HepG2 (cell line): ENCODE measurements around the gene DDHD1. TPM values are rescaled to one million over a fixed set of nuclear protein-coding genes. Genes with fewer than 3 reads are reported as not detected.

Source experiments
- ATAC-seq: fragments of 200-7000 bp; cut with Tn5 transposase; 3 replicates; pipeline ENCODE4 v1.9.1; 2020; ENCODE audit warnings: mild to moderate bottlenecking, moderate library complexity
- BruUV-seq: library from RNA; stranded (reverse); fragments of 400-500 nt; replicated peaks from 2 replicates; lab custom pipeline; 2021; lab: Mats Ljungman, UMichigan
- CTCF ChIA-PET: fragments of 300-600 bp; formaldehyde crosslinking; extraction: SDS; loops from one replicate; lab custom pipeline; 2021; ENCODE audit warnings: low total read pairs, inconsistent platforms, low intra/inter-chr PET ratio; lab: Yijun Ruan, JAX
- POLR2A ChIA-PET: fragments of 350-600 bp; sonication (Branson Sonifier 250); formaldehyde crosslinking; loops from one replicate; lab custom pipeline; 2020; ENCODE audit warnings: antibody characterized with exemption, inconsistent platforms; lab: Yijun Ruan, JAX
- DNase-seq: peaks from one replicate; pipeline ENCODE4 v3.0.0-alpha.2; 2015; ENCODE audit warnings: low spot score
- FAIRE-seq: peaks from 3 replicates; lab custom pipeline; 2011; peaks lifted over from hg19 to GRCh38; lab: Jason Lieb, UNC
- H2AFZ ChIP-seq: one replicate; pipeline ENCODE4 v1.6.1; 2011; ENCODE audit warnings: low read length, inconsistent platforms
- H3K27ac ChIP-seq: fragments of 300-600 bp; 3 replicates; pipeline ENCODE4 v1.8.0; 2011; ENCODE audit warnings: mixed run types, mild to moderate bottlenecking, mixed read lengths, low read length, inconsistent platforms; ENCODE audit not compliant: insufficient read depth; ENCODE audit errors: extremely low read length
- H3K27me3 ChIP-seq, 2 experiments: fragments of 200-600 bp in 1 of 2; 2 replicates in 1 of 2; 3 replicates in 1 of 2; pipeline versions ENCODE4 v1.6.0 to v1.8.0; 2011; ENCODE audit warnings: low read length in 2 of 2, mild to moderate bottlenecking in 2 of 2, moderate library complexity in 2 of 2, inconsistent platforms in 1 of 2; ENCODE audit not compliant: insufficient read depth in 2 of 2, control insufficient read depth in 1 of 2
- H3K36me3 ChIP-seq, 2 experiments: fragments of 200-600 bp in 1 of 2; replicated peaks in 1 of 2; 2 replicates in 1 of 2; 3 replicates in 1 of 2; pipeline versions ENCODE4 v1.5.1 to v1.8.0; 2011; ENCODE audit warnings: low read length in 2 of 2, inconsistent platforms in 1 of 2; ENCODE audit not compliant: insufficient read depth in 2 of 2, control insufficient read depth in 1 of 2
- H3K4me1 ChIP-seq: 2 replicates; pipeline ENCODE4 v1.5.1; 2012; ENCODE audit warnings: low read length, inconsistent platforms; ENCODE audit not compliant: insufficient read depth
- H3K4me2 ChIP-seq: 2 replicates; pipeline ENCODE4 v1.6.0; 2011; ENCODE audit warnings: low read depth, low read length, inconsistent platforms
- H3K4me3 ChIP-seq, 3 experiments: fragments of 200-600 bp in 1 of 3; sonication (generic), shearing (Covaris generic) in 1 of 3; replicated peaks in 1 of 3; 2 replicates each; pipeline ENCODE4 v1.5.1; 2011 to 2016; ENCODE audit warnings: low read length in 3 of 3, inconsistent platforms in 2 of 3, low read depth in 2 of 3, mild to moderate bottlenecking in 2 of 3, control low read depth in 1 of 3, mixed read lengths in 1 of 3; ENCODE audit not compliant: insufficient read depth in 1 of 3
- H3K79me2 ChIP-seq: one replicate; pipeline ENCODE4 v1.6.1; 2011; ENCODE audit warnings: low read length, inconsistent platforms; ENCODE audit not compliant: insufficient read depth
- H3K9ac ChIP-seq: 2 replicates; pipeline ENCODE4 v1.6.0; 2011; ENCODE audit warnings: mild to moderate bottlenecking, low read depth, low read length, inconsistent platforms; ENCODE audit not compliant: insufficient read depth
- H3K9me3 ChIP-seq: 2 replicates; pipeline ENCODE4 v1.5.1; 2012; ENCODE audit warnings: mild to moderate bottlenecking, low read length
- H4K20me1 ChIP-seq: 2 replicates; pipeline ENCODE4 v1.6.0; 2011; ENCODE audit warnings: inconsistent platforms, mild to moderate bottlenecking, low read length, moderate library complexity; ENCODE audit not compliant: insufficient read depth
- CENPX ChIP-seq: sonication (generic); formaldehyde crosslinking; IDR thresholded peaks from 2 replicates; pipeline ENCODE4 v1.9.0; 2021; ENCODE audit warnings: mild to moderate bottlenecking, missing genetic modification reagents, moderate library complexity
- KMT2A ChIP-seq: sonication (generic); formaldehyde crosslinking; IDR thresholded peaks from 2 replicates; pipeline ENCODE4 v1.4.0; 2020; ENCODE audit warnings: missing genetic modification reagents
- PPARG ChIP-seq: conservative IDR thresholded peaks from 2 replicates; pipeline ENCODE4 v1.6.1; 2016; ENCODE audit warnings: missing biosample characterization, missing genetic modification reagents
- RCOR2 ChIP-seq: IDR thresholded peaks from 2 replicates; pipeline ENCODE4 v1.6.1; 2016; ENCODE audit warnings: missing biosample characterization, missing genetic modification reagents
- RFX5 ChIP-seq: IDR thresholded peaks from 2 replicates; pipeline ENCODE4 v1.6.1; 2011; ENCODE audit warnings: low read depth, low read length, improper control_type of control experiment
- ZFY ChIP-seq: sonication (generic); formaldehyde crosslinking; IDR thresholded peaks from 2 replicates; pipeline ENCODE4 v1.4.0; 2020; ENCODE audit warnings: missing genetic modification reagents
- ZNF207 ChIP-seq: fragments of 450-650 bp; IDR thresholded peaks from 2 replicates; pipeline ENCODE4 v1.6.1; 2016; ENCODE audit warnings: antibody characterized with exemption, borderline replicate concordance
- WGBS: methylation state at CpG from one replicate; pipeline ENCODE4 v1.1.6; 2017; ENCODE audit warnings: low lambda C conversion rate; 5-methylcytosine and 5-hydroxymethylcytosine counted together
- in situ Hi-C: cut with HindIII; loops from 2 replicates; pipeline ENCODE4 v1.10.0; 2017; ENCODE audit warnings: low pct_unique_long_range_greater_than_20kb; ENCODE audit not compliant: extremely low pct_ligation_motif_present
- intact Hi-C: fragments of 100-400 bp; cut with micrococcal nuclease; formaldehyde crosslinking; loops from one replicate; pipeline ENCODE4 v1.10.0; 2022; ENCODE audit not compliant: unreplicated experiment
- polyA plus RNA-seq, 8 experiments: library from polyadenylated mRNA; depleted of rRNA in 3 of 8; stranded (reverse) in 7 of 8; unstranded in 1 of 8; fragments of >200 nt; fragmentation: Illumina TruSeq in 4 of 8; extraction: Trizol in 4 of 8; gene quantifications; 2 replicates each; pipeline versions ENCODE4 v1.2.1 to v1.2.3, GENCODE V29; 2011 to 2016; ENCODE audit warnings: low read depth in 4 of 8, missing spikeins in 1 of 8, mixed read lengths in 1 of 8; ENCODE audit not compliant: insufficient read depth in 1 of 8
- total RNA-seq, 5 experiments: library from RNA; depleted of rRNA; stranded (reverse); fragments of >200 nt; fragmentation: Illumina TruSeq; extraction: Trizol; gene quantifications; 2 replicates each; pipeline ENCODE4 v1.2.3, GENCODE V29; 2016; ENCODE audit warnings: low read depth in 1 of 5
- TF ChIP-seq, protein P1 (sequence below): sonication (generic); formaldehyde crosslinking; IDR thresholded peaks from 2 replicates; pipeline ENCODE4 v1.5.1; 2020; ENCODE audit warnings: missing genetic modification reagents, mild to moderate bottlenecking, borderline replicate concordance

The DDHD1 gene
- total and polyA plus RNA-seq, 2 of the 13 experiments (the other 11 are each of a cell fraction or from before 2014, with no cell fraction given), result 4.6 to 8.3 TPM

DNA sequence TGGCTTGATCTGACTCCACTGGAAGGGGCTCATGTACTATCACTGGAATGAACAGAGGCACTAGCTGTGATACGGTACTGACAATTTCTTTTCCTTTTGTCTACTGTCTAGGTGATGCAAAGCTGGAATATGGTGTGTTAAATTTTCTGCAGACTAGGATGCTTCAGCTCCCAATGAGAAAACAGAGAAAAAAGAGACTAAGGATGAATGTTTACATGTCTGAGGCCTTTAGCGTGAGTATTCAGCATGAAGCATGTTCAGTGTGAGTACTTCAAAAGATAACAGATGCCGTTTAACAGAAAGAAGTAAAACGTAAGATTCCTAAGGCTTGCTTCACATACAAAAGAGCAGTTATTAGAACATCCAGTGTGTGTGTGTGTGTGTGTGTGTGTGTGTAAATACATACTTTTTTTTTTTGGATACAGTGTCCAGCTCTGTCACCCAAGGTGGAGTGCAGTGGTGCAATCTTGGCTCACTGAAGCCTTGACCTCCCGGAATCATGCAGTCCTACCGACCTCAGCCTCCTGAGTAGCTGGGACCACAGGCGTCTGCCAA is 110.0 kb downstream of the DDHD1 start (continued):
- TF ChIP-seq ZFY (CRISPR knock-in tag) (no peak), RFX5 (no peak)

DNA sequence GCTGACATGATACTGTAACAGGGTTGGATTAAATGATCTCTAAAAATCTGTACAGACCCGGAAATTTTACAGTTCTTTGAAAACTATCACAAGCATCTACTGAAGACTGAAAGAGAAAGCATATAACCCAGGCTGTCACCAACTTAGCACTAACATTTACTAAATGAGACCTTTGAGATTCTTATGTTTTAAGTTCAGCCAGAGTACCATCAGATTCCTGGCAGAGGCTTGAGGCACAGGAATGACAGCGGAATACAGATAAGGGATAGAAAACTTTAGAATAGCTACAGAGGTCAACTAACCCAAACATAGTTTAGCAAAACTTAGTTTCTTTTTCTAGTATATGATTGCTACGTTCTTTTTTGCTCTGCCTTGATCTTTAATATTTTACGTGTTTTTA is 110.6 kb downstream of the DDHD1 start:
- H4K20me1 ChIP-seq, result no peaks in the 10 kb centered on the region
- WGBS, result 93% methylated on average over 4 of the region's 4 CpGs
- no peaks in the 10 kb centered on the region for H3K36me3 ChIP-seq
- ATAC-seq, result no peak
- no peaks in the 10 kb centered on the region for H3K27me3 ChIP-seq
- H3K9ac ChIP-seq, result no peak overlapping the region
- no peak overlapping the region for H3K4me2 ChIP-seq
- no peaks in the 10 kb centered on the region for H3K9me3 ChIP-seq
- TF ChIP-seq ZNF207 (no peak), CENPX (CRISPR knock-in tag) (no peak), KMT2A (no peak), RCOR2 (CRISPR knock-in tag) (no peak), PPARG (CRISPR knock-in tag) (no peak)
- TF ChIP-seq, protein P1, sequence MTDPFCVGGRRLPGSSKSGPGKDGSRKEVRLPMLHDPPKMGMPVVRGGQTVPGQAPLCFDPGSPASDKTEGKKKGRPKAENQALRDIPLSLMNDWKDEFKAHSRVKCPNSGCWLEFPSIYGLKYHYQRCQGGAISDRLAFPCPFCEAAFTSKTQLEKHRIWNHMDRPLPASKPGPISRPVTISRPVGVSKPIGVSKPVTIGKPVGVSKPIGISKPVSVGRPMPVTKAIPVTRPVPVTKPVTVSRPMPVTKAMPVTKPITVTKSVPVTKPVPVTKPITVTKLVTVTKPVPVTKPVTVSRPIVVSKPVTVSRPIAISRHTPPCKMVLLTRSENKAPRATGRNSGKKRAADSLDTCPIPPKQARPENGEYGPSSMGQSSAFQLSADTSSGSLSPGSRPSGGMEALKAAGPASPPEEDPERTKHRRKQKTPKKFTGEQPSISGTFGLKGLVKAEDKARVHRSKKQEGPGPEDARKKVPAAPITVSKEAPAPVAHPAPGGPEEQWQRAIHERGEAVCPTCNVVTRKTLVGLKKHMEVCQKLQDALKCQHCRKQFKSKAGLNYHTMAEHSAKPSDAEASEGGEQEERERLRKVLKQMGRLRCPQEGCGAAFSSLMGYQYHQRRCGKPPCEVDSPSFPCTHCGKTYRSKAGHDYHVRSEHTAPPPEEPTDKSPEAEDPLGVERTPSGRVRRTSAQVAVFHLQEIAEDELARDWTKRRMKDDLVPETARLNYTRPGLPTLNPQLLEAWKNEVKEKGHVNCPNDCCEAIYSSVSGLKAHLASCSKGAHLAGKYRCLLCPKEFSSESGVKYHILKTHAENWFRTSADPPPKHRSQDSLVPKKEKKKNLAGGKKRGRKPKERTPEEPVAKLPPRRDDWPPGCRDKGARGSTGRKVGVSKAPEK (CRISPR knock-in tag), result no peak
- TF ChIP-seq, all 625 proteins: peak for 0
- ChIA-PET POLR2A (no interaction called here), CTCF (no interaction called here)
- Histone ChIP-seq H3K4me3 (no peak overlapping the region), H2AFZ (no peak overlapping the region), H3K4me1 (no peaks in the 10 kb centered on the region), H3K27ac (no peak overlapping the region), H3K79me2 (no peaks in the 10 kb centered on the region)
- no peak for DNase-seq
- intact Hi-C loops (no loop called here), in situ Hi-C loops (no loop called here)
- no peak for FAIRE-seq
- no TSS peak for BruUV-seq
